ENCODE data around the gene LARP7. TPM values are rescaled to one million over a fixed set of nuclear protein-coding genes. Genes with fewer than 3 reads are reported as not detected.
"Not testable (repeated sequence)": the region's sequence is repeated elsewhere in the genome, so short reads cannot be mapped to it uniquely, and the experiment has no call there.

LARP7 gene
- 43.6 and 44.7 TPM in 2 replicates for total RNA-seq (2014; rRNA removed; shearing (Covaris generic))
- polyA plus RNA-seq (2015; cell fraction: cytosol; rRNA removed): 19.7 and 20.4 TPM in 2 replicates
- 28.0 and 39.7 TPM in 2 replicates for polyA plus RNA-seq (2015; cell fraction: nucleus; rRNA removed)

- peak; percentile 98 for DNase-seq (ENCODE audit: low read depth, low spot score)
- in situ Hi-C loops (cut with HindIII; ENCODE audit: low pct_unique_long_range_greater_than_20kb, low sequenced_read_pairs): no loop called here
Observed at GRCh38 chr4:112636688-112637551, at the start of gene LARP7, which contains the start of gene ZGRF1. Gene LARP7 (plus strand): TSS chr4:112637143. CDS start chr4:112644670, 7,527 bp downstream. Gene ZGRF1 (minus strand): TSS chr4:112636909. CDS start chr4:112633176, 3,733 bp downstream.

GRCh38 chr4:112589206-112589605 is 47.7 kb upstream of the LARP7 start:
- no peak for DNase-seq (ENCODE audit: low read depth, low spot score)

GRCh38 chr4:112591593-112591992 is 45.4 kb upstream of the LARP7 start:
- in situ Hi-C loops (cut with HindIII; ENCODE audit: low pct_unique_long_range_greater_than_20kb, low sequenced_read_pairs): no loop called here
- no peak for DNase-seq (ENCODE audit: low read depth, low spot score)

More at GRCh38 chr4:112589206-112589605, 47.7 kb upstream of the LARP7 start:
- in situ Hi-C loops (cut with HindIII; ENCODE audit: low pct_unique_long_range_greater_than_20kb, low sequenced_read_pairs): no loop called here

GRCh38 chr4:112592717-112593116 is 44.2 kb upstream of the LARP7 start:
- in situ Hi-C loops (cut with HindIII; ENCODE audit: low pct_unique_long_range_greater_than_20kb, low sequenced_read_pairs): no loop called here
- DNase-seq (ENCODE audit: low read depth, low spot score): no peak

- no peak for DNase-seq (ENCODE audit: low read depth, low spot score)
- in situ Hi-C loops (cut with HindIII; ENCODE audit: low pct_unique_long_range_greater_than_20kb, low sequenced_read_pairs): no loop called here
Observed at GRCh38 chr4:112593438-112594133, 43.4 kb upstream of the LARP7 start.

GRCh38 chr4:112594993-112595392 is 42.0 kb upstream of the LARP7 start:
- in situ Hi-C loops (cut with HindIII; ENCODE audit: low pct_unique_long_range_greater_than_20kb, low sequenced_read_pairs): no loop called here
- DNase-seq (ENCODE audit: low read depth, low spot score): no peak

- in situ Hi-C loops (cut with HindIII; ENCODE audit: low pct_unique_long_range_greater_than_20kb, low sequenced_read_pairs): no loop called here
- DNase-seq (ENCODE audit: low read depth, low spot score): peak; percentile 76
Observed at GRCh38 chr4:112604589-112604988, 32.4 kb upstream of the LARP7 start.

GRCh38 chr4:112612814-112613213 is 24.1 kb upstream of the LARP7 start:
- DNase-seq (ENCODE audit: low read depth, low spot score); in situ Hi-C loops (cut with HindIII; ENCODE audit: low pct_unique_long_range_greater_than_20kb, low sequenced_read_pairs): not testable (repeated sequence)

- in situ Hi-C loops (cut with HindIII; ENCODE audit: low pct_unique_long_range_greater_than_20kb, low sequenced_read_pairs): no loop called here
- no peak for DNase-seq (ENCODE audit: low read depth, low spot score)
Observed at GRCh38 chr4:112616984-112617383, 20.0 kb upstream of the LARP7 start.

- in situ Hi-C loops (cut with HindIII; ENCODE audit: low pct_unique_long_range_greater_than_20kb, low sequenced_read_pairs): no loop called here
- DNase-seq (ENCODE audit: low read depth, low spot score): no peak
Observed at GRCh38 chr4:112626228-112626627, 10.7 kb upstream of the LARP7 start.

GRCh38 chr4:112633477-112634235 is 3.3 kb upstream of the LARP7 start:
- in situ Hi-C loops (cut with HindIII; ENCODE audit: low pct_unique_long_range_greater_than_20kb, low sequenced_read_pairs): no loop called here
- DNase-seq (ENCODE audit: low read depth, low spot score): peak; percentile 51

- DNase-seq (ENCODE audit: low read depth, low spot score): no peak
- in situ Hi-C loops (cut with HindIII; ENCODE audit: low pct_unique_long_range_greater_than_20kb, low sequenced_read_pairs): no loop called here
Observed at GRCh38 chr4:112637552-112637866, 566 bp downstream of the LARP7 start.

- no peak for DNase-seq (ENCODE audit: low read depth, low spot score)
- in situ Hi-C loops (cut with HindIII; ENCODE audit: low pct_unique_long_range_greater_than_20kb, low sequenced_read_pairs): no loop called here
Observed at GRCh38 chr4:112642526-112642925, 5.6 kb downstream of the LARP7 start.

GRCh38 chr4:112644595-112645535 is 7.9 kb downstream of the LARP7 start:
- in situ Hi-C loops (cut with HindIII; ENCODE audit: low pct_unique_long_range_greater_than_20kb, low sequenced_read_pairs); DNase-seq (ENCODE audit: low read depth, low spot score): not testable (repeated sequence)

GRCh38 chr4:112645541-112646329 is 8.8 kb downstream of the LARP7 start:
- in situ Hi-C loops (cut with HindIII; ENCODE audit: low pct_unique_long_range_greater_than_20kb, low sequenced_read_pairs): no loop called here
- no peak for DNase-seq (ENCODE audit: low read depth, low spot score)
